ENCODE measurements around the gene KDM4C. TPM values are rescaled to one million over a fixed set of nuclear protein-coding genes. Genes with fewer than 3 reads are reported as not detected.
A peak's percentile ranks its signal among the peaks of the same experiment; 100 is the strongest.

Gene KDM4C
- total and polyA plus RNA-seq, 2 experiments from 2014 or later = 14.3 to 20.6 TPM

- TF ChIP-seq EZH2 (IDR thresholded peaks at IDR 0.05; ENCODE audit: insufficient read depth, poor library complexity, severe bottlenecking) (no peak), EZH2phosphoT487 (IDR thresholded peaks at IDR 0.05; ENCODE audit: insufficient read depth, low read depth) (no peak)
- H3K36me3 ChIP-seq (ENCODE audit: low read depth) = no peaks in the 10 kb centered on the region
- DNase-seq = peak; percentile 5
- peaks cover 12% of the 10 kb centered on the region; the same call in 1 of the 2 replicates for H3K79me2 ChIP-seq (ENCODE audit: insufficient read depth)
- no peak overlapping the region for H3K4me2 ChIP-seq (ENCODE audit: unreplicated experiment)
- 96 to 98% methylated on average over 2 of the region's 2 CpGs for WGBS, 2 experiments (ENCODE audit: low coverage in 1 of 2, low lambda C conversion rate in 2 of 2, missing lambda C conversion rate in 2 of 2)
- no peaks in the 10 kb centered on the region for H3K9me3 ChIP-seq (ENCODE audit: low read depth)
- H3K9ac ChIP-seq = no peak overlapping the region
- H3K4me3 ChIP-seq = no peak overlapping the region
- no peaks in the 10 kb centered on the region for H3F3A ChIP-seq (ENCODE audit: insufficient read depth)
- in situ Hi-C loops (cut with MboI) = no loop called here
- no peaks in the 10 kb centered on the region for H3K27me3 ChIP-seq (replicated peaks; ENCODE audit: insufficient read depth)
- H3K27ac ChIP-seq = no peak overlapping the region
- H4K20me1 ChIP-seq (ENCODE audit: insufficient read depth) = no peaks in the 10 kb centered on the region
- H3K9me2 ChIP-seq (ENCODE audit: insufficient read depth) = no peaks in the 10 kb centered on the region
- H3K4me1 ChIP-seq (ENCODE audit: insufficient read depth) = peaks cover 11% of the 10 kb centered on the region
- H2AFZ ChIP-seq = no peak overlapping the region
Measured at GRCh38 chr9:6845880-6846279, 88.1 kb downstream of the KDM4C start.

- H3K4me2 ChIP-seq (ENCODE audit: unreplicated experiment) = no peak overlapping the region
- no peak for TF ChIP-seq EZH2 (IDR thresholded peaks at IDR 0.05; ENCODE audit: insufficient read depth, poor library complexity, severe bottlenecking)
- no peak for TF ChIP-seq EZH2phosphoT487 (IDR thresholded peaks at IDR 0.05; ENCODE audit: insufficient read depth, low read depth)
Measured at GRCh38 chr9:6852243-6852963, 94.6 kb downstream of the KDM4C start.

GRCh38 chr9:6855860-6856259 lies 98.1 kb downstream of the KDM4C start:
- Histone ChIP-seq H3K9me3 (ENCODE audit: low read depth) (no peaks in the 10 kb centered on the region), H3K4me3 (no peak overlapping the region), H3K79me2 (ENCODE audit: insufficient read depth) (no peaks in the 10 kb centered on the region), H3K4me2 (ENCODE audit: unreplicated experiment) (no peak overlapping the region), H3K4me1 (ENCODE audit: insufficient read depth) (peaks cover 11% of the 10 kb centered on the region; the same call in 1 of the 2 replicates), H3K36me3 (ENCODE audit: low read depth) (no peaks in the 10 kb centered on the region), H3K9me2 (ENCODE audit: insufficient read depth) (no peaks in the 10 kb centered on the region), H3F3A (ENCODE audit: insufficient read depth) (no peaks in the 10 kb centered on the region), H4K20me1 (ENCODE audit: insufficient read depth) (no peaks in the 10 kb centered on the region), H3K9ac (no peak overlapping the region), H2AFZ (no peak overlapping the region), H3K27me3 (replicated peaks; ENCODE audit: insufficient read depth) (no peaks in the 10 kb centered on the region), H3K27ac (no peak overlapping the region)
- no peak for DNase-seq
- TF ChIP-seq EZH2phosphoT487 (IDR thresholded peaks at IDR 0.05; ENCODE audit: insufficient read depth, low read depth) (no peak), EZH2 (IDR thresholded peaks at IDR 0.05; ENCODE audit: insufficient read depth, poor library complexity, severe bottlenecking) (no peak)
- in situ Hi-C loops (cut with MboI) = no loop called here
- WGBS, 2 experiments (ENCODE audit: low coverage in 1 of 2, low lambda C conversion rate in 2 of 2, missing lambda C conversion rate in 2 of 2) = 96 to 97% methylated on average over 3 of the region's 3 CpGs

More at GRCh38 chr9:6852243-6852963, 94.6 kb downstream of the KDM4C start:
- Histone ChIP-seq H3K4me1 (ENCODE audit: insufficient read depth) (peaks cover 11% of the 10 kb centered on the region; the same call in 1 of the 2 replicates), H3K9me3 (ENCODE audit: low read depth) (no peaks in the 10 kb centered on the region), H3K4me3 (no peak overlapping the region), H2AFZ (no peak overlapping the region), H3K36me3 (ENCODE audit: low read depth) (no peaks in the 10 kb centered on the region), H3K27me3 (replicated peaks; ENCODE audit: insufficient read depth) (no peaks in the 10 kb centered on the region), H3K27ac (no peak overlapping the region), H3F3A (ENCODE audit: insufficient read depth) (no peaks in the 10 kb centered on the region), H3K9me2 (ENCODE audit: insufficient read depth) (no peaks in the 10 kb centered on the region), H4K20me1 (ENCODE audit: insufficient read depth) (no peaks in the 10 kb centered on the region), H3K9ac (no peak overlapping the region), H3K79me2 (ENCODE audit: insufficient read depth) (0 out of 2 replicates have a peak, but pooled peaks cover 3% of the 10 kb centered on the region)
- WGBS, 2 experiments (ENCODE audit: low coverage in 1 of 2, low lambda C conversion rate in 2 of 2, missing lambda C conversion rate in 2 of 2) = 81 to 83% methylated on average over 7 of the region's 7 CpGs
- in situ Hi-C loops (cut with MboI) = no loop called here
- peak; percentile 50 for DNase-seq

GRCh38 chr9:6864102-6864501 lies 106.3 kb downstream of the KDM4C start:
- no peaks in the 10 kb centered on the region for H3K27me3 ChIP-seq (replicated peaks; ENCODE audit: insufficient read depth)
- H3K9me3 ChIP-seq (ENCODE audit: low read depth) = peaks cover 7% of the 10 kb centered on the region
- no peaks in the 10 kb centered on the region for H3K36me3 ChIP-seq (ENCODE audit: low read depth)
- H2AFZ ChIP-seq = no peak overlapping the region
- no peak overlapping the region for H3K9ac ChIP-seq
- no peak overlapping the region for H3K4me3 ChIP-seq
- H3K27ac ChIP-seq = no peak overlapping the region
- no peaks in the 10 kb centered on the region for H3K4me1 ChIP-seq (ENCODE audit: insufficient read depth)
- no peaks in the 10 kb centered on the region for H3F3A ChIP-seq (ENCODE audit: insufficient read depth)
- DNase-seq = no peak
- in situ Hi-C loops (cut with MboI) = no loop called here
- peaks cover 4% of the 10 kb centered on the region; the same call in 1 of the 2 replicates for H3K79me2 ChIP-seq (ENCODE audit: insufficient read depth)
- H4K20me1 ChIP-seq (ENCODE audit: insufficient read depth) = no peaks in the 10 kb centered on the region
- H3K4me2 ChIP-seq (ENCODE audit: unreplicated experiment) = no peak overlapping the region
- H3K9me2 ChIP-seq (ENCODE audit: insufficient read depth) = no peaks in the 10 kb centered on the region
- 100% methylated on average over 1 of the region's 1 CpG for WGBS, 2 experiments (ENCODE audit: low coverage in 1 of 2, low lambda C conversion rate in 2 of 2, missing lambda C conversion rate in 2 of 2)
- TF ChIP-seq EZH2phosphoT487 (IDR thresholded peaks at IDR 0.05; ENCODE audit: insufficient read depth, low read depth) = no peak
- TF ChIP-seq EZH2 (IDR thresholded peaks at IDR 0.05; ENCODE audit: insufficient read depth, poor library complexity, severe bottlenecking) = no peak
